ENCODE measurements around the gene GRK2. TPM values are rescaled to one million over a fixed set of nuclear protein-coding genes. Genes with fewer than 3 reads are reported as not detected.

Gene GRK2
- total and polyA plus RNA-seq, 8 donors = 55.2 to 118 (median 59.4) TPM

GRCh38 chr11:67303132-67303834 is 37.0 kb downstream of the GRK2 start, which contains the start of gene SSH3:
Gene SSH3, plus strand, starts transcription at chr11:67303530. Its CDS starts 96 bp downstream, at chr11:67303626.
- peak; percentile 39 to 98 (median 78) for DNase-seq
- no peak for TF ChIP-seq CTCF (IDR thresholded peaks at IDR 0.05)

GRCh38 chr11:67303835-67304411 is 37.6 kb downstream of the GRK2 start:
- H3K4me1 ChIP-seq = peaks cover 13 to 44% of the 10 kb centered on the region in 2 donors
- no peaks in the 10 kb centered on the region for H3K9me3 ChIP-seq
- peaks cover 3 to 56% of the 10 kb centered on the region in 2 donors for H3K36me3 ChIP-seq
- peak overlapping the region; percentile 84 to 92 for H3K4me3 ChIP-seq
- intact Hi-C loops (cut with DNase I) = no loop called here
- peak in 2 of 4 donors; percentile 48 to 89 for DNase-seq
- no peak for TF ChIP-seq CTCF (IDR thresholded peaks at IDR 0.05)
- ATAC-seq = peak; percentile 46
- peak overlapping the region; percentile 71 to 88 for H3K27ac ChIP-seq
- H3K27me3 ChIP-seq = no peaks in the 10 kb centered on the region

More at GRCh38 chr11:67303132-67303834, 37.0 kb downstream of the GRK2 start, which contains the start of gene SSH3:
- intact Hi-C loops (cut with DNase I) = no loop called here
- Histone ChIP-seq H3K27ac (peak within 1 kb of the TSS; percentile 71 to 88), H3K27me3 (no peaks in the 10 kb centered on the region), H3K4me3 (peak within 1 kb of the TSS; percentile 84 to 92), H3K9me3 (no peaks in the 10 kb centered on the region), H3K36me3 (peaks cover 3 to 56% of the 10 kb centered on the region in 2 donors), H3K4me1 (peaks cover 13 to 44% of the 10 kb centered on the region in 2 donors)
- ATAC-seq = peak; percentile 96

GRCh38 chr11:67304511-67305113 is 38.3 kb downstream of the GRK2 start:
- Histone ChIP-seq H3K27me3 (no peaks in the 10 kb centered on the region), H3K4me3 (peak overlapping the region; percentile 84 to 92), H3K36me3 (peaks cover under 1 to 56% of the 10 kb centered on the region in 2 donors), H3K27ac (no peak overlapping the region), H3K9me3 (no peaks in the 10 kb centered on the region), H3K4me1 (peaks cover 13 to 44% of the 10 kb centered on the region in 2 donors)
- ATAC-seq (no peak), DNase-seq (peak in 1 of 4 donors; percentile 51)
- intact Hi-C loops (cut with DNase I) = no loop called here
- TF ChIP-seq CTCF (IDR thresholded peaks at IDR 0.05) = no peak

- Histone ChIP-seq H3K9me3 (no peaks in the 10 kb centered on the region), H3K4me1 (peaks cover 9 to 35% of the 10 kb centered on the region in 2 donors), H3K27ac (no peak overlapping the region), H3K27me3 (no peaks in the 10 kb centered on the region), H3K36me3 (peaks cover 0 to 55% of the 10 kb centered on the region in 2 donors), H3K4me3 (no peak overlapping the region)
- ATAC-seq (no peak), DNase-seq (no peak)
- TF ChIP-seq CTCF (IDR thresholded peaks at IDR 0.05) = no peak
- intact Hi-C loops (cut with DNase I) = no loop called here
These were observed 40.7 kb downstream of the GRK2 start for GRCh38 chr11:67306769-67307544.

Measured in left lung (tissue), 10 donors.